HG02970 (cell line): Measurements from ENCODE around the gene MXD4.

Experiments
- ATAC-seq: cut with Tn5 transposase; IDR thresholded peaks from one replicate; pipeline ENCODE4 v1.9.1; 2021; ENCODE audit warnings: mild to moderate bottlenecking, moderate library complexity, moderate number of reproducible peaks; ENCODE audit not compliant: unreplicated experiment, low FRiP score

Gene MXD4

GRCh38 chr4:2292646-2293108 lies 30.8 kb upstream of the MXD4 start:
- ATAC-seq, result no peak

GRCh38 chr4:2291705-2292645 lies 30.1 kb upstream of the MXD4 start:
- ATAC-seq, result no peak

DNA sequence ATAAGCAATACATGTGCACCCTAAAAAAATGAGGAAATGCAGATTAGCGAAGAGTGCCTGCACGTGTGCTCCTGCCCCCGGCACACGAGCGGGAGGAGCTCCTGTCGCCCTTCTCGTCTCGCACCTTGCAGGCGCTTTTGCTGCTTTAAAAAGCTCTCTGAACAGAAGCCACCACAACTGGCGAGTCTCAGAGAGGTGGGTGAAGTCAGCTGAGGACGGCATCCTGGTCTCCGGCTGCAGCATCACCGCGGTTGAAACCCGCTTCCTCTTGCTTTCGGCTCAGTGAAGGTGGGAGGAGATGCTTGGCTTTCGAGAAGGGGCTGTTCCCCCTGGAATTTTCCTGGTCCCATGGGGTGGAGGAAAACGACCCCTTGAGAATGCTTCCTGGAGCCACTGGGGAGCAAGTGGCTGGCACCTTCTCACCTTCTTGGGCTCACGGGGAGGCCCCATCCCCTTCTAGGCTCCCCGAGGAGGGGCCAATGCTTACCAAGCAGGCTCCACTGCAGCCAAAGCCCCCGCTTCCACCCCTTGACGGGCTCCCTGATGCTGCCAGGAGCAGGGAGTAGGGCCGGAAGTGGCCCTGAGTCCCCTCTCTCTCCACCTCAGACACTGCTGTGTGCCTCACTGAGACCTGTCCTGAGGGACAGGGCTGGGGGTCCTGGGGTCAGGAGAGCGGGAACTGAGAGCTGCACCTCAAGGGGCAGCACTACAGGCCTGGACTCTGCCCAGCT lies 29.2 kb upstream of the MXD4 start:
- no peak for ATAC-seq

GRCh38 chr4:2290488-2290887 lies 28.6 kb upstream of the MXD4 start:
- no peak for ATAC-seq

DNA sequence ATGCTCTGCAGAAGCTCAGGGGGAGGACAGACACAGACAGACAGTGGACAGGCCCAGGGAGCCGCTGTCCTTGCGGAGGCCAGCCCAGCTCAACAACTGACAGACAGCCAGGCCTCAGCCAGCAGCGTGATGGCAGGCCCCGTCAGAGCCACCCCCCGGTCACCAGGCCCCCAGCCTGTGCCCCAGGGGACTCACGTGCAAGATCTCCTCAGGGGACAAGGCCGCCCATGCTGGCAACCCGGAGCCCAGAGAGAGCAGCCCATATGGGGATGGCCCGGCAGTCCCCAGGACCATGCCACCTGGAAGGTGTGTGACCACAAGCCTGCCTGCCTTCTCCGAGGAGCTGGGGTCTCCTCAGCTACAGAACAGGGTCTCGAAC lies 28.0 kb upstream of the MXD4 start:
- no peak for ATAC-seq

GRCh38 chr4:2289311-2289954 lies 27.5 kb upstream of the MXD4 start:
- no peak for ATAC-seq

- ATAC-seq, result no peak
Observed at GRCh38 chr4:2288051-2288541, 26.2 kb upstream of the MXD4 start.

GRCh38 chr4:2287594-2287915 lies 25.6 kb upstream of the MXD4 start:
- no peak for ATAC-seq

DNA sequence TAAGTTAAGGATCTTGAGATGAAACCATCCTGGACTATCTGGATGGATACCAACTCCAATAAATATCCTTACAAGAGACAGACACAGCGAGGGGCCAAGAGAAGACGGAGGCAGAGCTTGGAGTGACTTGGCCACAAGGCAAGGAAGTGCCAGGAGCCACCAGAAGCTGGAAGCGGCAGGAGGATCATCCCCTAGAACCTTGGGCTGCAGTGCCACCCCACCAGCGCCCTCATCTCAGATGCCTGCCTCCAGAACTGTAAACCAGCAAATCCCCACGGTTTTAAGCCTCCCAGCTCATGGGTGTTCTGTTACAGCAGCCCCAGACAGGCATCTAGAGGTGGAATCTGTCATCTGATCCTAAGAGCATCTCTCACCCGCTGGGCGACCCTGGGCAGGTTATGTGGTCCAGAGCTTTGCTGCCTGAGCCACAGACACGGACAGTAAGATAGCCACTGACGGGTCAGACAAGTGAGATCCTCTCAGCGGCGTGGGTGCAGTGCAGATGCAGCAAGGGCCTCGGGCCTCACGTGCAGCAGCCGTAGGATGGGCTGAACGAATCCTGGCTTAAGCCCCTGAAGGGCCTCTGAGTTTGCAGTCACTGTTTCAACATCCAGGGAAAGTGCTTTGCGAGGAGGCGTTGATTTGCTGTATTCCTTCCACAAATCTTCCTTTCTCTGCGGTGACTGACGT lies 25.1 kb upstream of the MXD4 start:
- ATAC-seq, result no peak

- no peak for ATAC-seq
Observed at GRCh38 chr4:2285613-2286381, 23.9 kb upstream of the MXD4 start.

- ATAC-seq, result no peak
Observed at GRCh38 chr4:2284934-2285612, 23.2 kb upstream of the MXD4 start.

- ATAC-seq, result no peak
Observed at GRCh38 chr4:2284161-2284933, 22.4 kb upstream of the MXD4 start.

DNA sequence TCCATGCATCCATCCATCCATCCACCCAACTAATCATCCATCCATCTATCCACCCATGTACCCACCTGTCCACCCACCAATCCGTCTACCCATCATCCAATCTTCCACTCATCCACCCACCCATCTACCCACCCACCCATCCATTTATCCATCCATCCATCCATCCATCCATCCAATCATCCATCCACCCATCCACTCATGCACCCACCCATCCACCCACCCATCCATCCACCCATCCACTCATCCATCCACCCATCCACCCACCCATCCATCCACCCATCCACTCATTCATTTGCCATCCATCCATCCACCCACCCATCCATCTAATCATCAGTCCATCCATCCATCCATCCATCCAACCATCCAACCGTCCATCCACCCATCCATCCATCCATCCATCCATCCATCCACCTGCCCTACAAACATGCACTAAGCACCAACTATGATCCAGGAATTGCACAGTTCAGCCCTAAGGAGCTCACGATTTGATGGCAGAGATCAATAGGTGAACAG lies 21.3 kb upstream of the MXD4 start:
- ATAC-seq, result no peak

DNA sequence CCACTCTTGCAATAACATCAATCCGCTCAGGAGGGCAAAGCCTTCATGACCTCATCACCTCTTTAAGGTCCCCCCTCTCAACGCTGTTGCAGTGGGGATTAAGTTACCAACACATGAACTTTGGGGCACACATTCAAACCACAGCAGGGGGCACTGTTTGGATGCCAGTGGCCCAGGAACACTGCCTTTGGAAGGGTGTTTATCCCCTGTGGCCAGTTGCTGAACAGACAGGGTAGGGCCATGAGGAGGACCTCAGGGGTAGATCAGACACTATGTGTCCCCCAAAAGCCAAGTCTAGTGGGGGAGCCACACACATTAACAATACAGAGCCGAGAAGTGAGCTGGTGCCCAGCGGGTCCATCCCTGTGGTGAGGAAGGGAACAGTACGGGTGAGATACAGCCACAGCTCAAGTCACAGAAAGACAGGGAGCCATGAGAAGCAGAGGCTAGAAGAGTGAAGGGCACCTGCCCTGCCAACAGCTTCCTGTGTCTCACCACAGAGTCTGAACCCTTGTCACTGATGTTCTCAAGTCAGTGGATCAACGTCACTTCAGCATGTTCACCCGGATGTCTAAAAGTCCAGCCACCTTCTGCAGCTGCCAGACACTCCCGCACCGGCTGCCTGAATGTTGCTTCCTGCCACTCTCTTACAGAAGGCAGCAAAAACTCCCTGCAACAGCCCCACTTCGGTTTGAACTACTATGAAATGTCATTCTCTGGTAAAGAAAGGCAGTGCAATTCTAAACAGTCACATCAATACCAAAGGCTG lies 19.9 kb upstream of the MXD4 start:
- no peak for ATAC-seq

GRCh38 chr4:2280531-2281300 lies 18.8 kb upstream of the MXD4 start:
- ATAC-seq, result no peak

- ATAC-seq, result no peak
Observed at GRCh38 chr4:2277956-2278355, 16.0 kb upstream of the MXD4 start.
